H1 (cell line): ENCODE results near the gene GALK1. TPM values are rescaled to one million over a fixed set of nuclear protein-coding genes. Genes with fewer than 3 reads are reported as not detected.

Source experiments
- BCL11A ChIP-seq, 2 experiments: IDR thresholded peaks; one replicate each; pipeline ENCODE4 v1.6.1; 2011; ENCODE audit warnings: low read depth in 2 of 2, low read length in 2 of 2, mild to moderate bottlenecking in 2 of 2
- JUND ChIP-seq: IDR thresholded peaks from 2 replicates; pipeline ENCODE4 v1.6.1; 2011; ENCODE audit warnings: mild to moderate bottlenecking, improper control_type of control experiment, low read length
- KDM5A ChIP-seq: fragments of 200-600 bp; IDR thresholded peaks from 2 replicates; pipeline ENCODE4 v1.7.1; 2012; ENCODE audit warnings: mild to moderate bottlenecking, low read length, inconsistent platforms, mixed read lengths
- RFX5 ChIP-seq: IDR thresholded peaks from 2 replicates; pipeline ENCODE4 v1.6.1; 2011; ENCODE audit warnings: low read depth, low read length, improper control_type of control experiment, borderline replicate concordance
- RNF2 ChIP-seq: fragments of 200-900, 300-1000 bp; sonication (generic); IDR thresholded peaks from 2 replicates; pipeline ENCODE4 v1.7.1; 2016; ENCODE audit warnings: borderline replicate concordance, low read depth, mild to moderate bottlenecking, antibody characterized with exemption, low read length; ENCODE audit not compliant: poor library complexity, severe bottlenecking; ENCODE audit errors: missing control alignments
- RXRA ChIP-seq: IDR thresholded peaks from 2 replicates; pipeline ENCODE4 v1.6.1; 2011; ENCODE audit warnings: low read depth, mild to moderate bottlenecking, low read length, moderate library complexity; ENCODE audit not compliant: insufficient read depth
- SIX5 ChIP-seq: IDR thresholded peaks from 2 replicates; pipeline ENCODE4 v1.6.1; 2011; ENCODE audit warnings: mild to moderate bottlenecking, low read depth, low read length
- polyA plus RNA-seq, 7 experiments: library from polyadenylated mRNA; depleted of rRNA in 3 of 7; stranded (reverse) in 5 of 7; unstranded in 2 of 7; fragments of >200 nt in 5 of 7; fragments of 200-250 nt in 2 of 7; gene quantifications; 1 replicate in 5 of 7; 2 replicates in 1 of 7; 4 replicates in 1 of 7; pipeline versions ENCODE4 v1.2.1 to v1.2.3, GENCODE V29; 2011 to 2013; ENCODE audit warnings: missing spikeins in 2 of 7, mixed read lengths in 2 of 7
- total RNA-seq: library from RNA; stranded (reverse); fragmentation: NEBNext Ultra II Directional; extraction: Animal tissue kit (Norgen Biotek cat#: 25700); gene quantifications from 2 replicates; pipeline ENCODE4 v1.2.1, GENCODE V29; 2021
- TF ChIP-seq, protein P1 (sequence below): fragments of 300-600 bp; sonication (generic); IDR thresholded peaks from 2 replicates; pipeline ENCODE4 v1.7.1; 2012; ENCODE audit warnings: low read length, moderate library complexity, mild to moderate bottlenecking, inconsistent platforms; ENCODE audit not compliant: insufficient replicate concordance
- TF ChIP-seq, protein P2 (sequence below): IDR thresholded peaks from 2 replicates; pipeline ENCODE4 v1.6.1; 2012; ENCODE audit warnings: inconsistent platforms

GALK1 gene
- total and polyA plus RNA-seq, 2 of the 8 experiments (the other 6 are each of a cell fraction or from before 2014, with no cell fraction given): 34.1 to 47.9 TPM

DNA sequence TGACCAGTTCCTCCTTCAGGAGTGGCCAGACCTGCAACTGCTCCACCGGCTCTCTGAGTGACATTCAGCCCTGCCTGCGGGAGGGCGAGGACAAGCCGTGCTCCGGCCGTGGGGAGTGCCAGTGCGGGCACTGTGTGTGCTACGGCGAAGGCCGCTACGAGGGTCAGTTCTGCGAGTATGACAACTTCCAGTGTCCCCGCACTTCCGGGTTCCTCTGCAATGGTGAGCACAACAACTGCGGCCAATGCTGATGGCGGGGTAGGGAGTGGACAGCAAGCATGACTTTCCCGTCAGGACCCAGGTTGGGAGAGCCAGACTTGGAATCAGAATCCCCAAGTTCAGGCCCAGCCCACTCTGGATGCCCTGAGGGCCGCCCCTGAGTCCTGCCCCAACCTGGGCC lies 31.5 kb downstream of the GALK1 start (continued):
- TF ChIP-seq, protein P1, sequence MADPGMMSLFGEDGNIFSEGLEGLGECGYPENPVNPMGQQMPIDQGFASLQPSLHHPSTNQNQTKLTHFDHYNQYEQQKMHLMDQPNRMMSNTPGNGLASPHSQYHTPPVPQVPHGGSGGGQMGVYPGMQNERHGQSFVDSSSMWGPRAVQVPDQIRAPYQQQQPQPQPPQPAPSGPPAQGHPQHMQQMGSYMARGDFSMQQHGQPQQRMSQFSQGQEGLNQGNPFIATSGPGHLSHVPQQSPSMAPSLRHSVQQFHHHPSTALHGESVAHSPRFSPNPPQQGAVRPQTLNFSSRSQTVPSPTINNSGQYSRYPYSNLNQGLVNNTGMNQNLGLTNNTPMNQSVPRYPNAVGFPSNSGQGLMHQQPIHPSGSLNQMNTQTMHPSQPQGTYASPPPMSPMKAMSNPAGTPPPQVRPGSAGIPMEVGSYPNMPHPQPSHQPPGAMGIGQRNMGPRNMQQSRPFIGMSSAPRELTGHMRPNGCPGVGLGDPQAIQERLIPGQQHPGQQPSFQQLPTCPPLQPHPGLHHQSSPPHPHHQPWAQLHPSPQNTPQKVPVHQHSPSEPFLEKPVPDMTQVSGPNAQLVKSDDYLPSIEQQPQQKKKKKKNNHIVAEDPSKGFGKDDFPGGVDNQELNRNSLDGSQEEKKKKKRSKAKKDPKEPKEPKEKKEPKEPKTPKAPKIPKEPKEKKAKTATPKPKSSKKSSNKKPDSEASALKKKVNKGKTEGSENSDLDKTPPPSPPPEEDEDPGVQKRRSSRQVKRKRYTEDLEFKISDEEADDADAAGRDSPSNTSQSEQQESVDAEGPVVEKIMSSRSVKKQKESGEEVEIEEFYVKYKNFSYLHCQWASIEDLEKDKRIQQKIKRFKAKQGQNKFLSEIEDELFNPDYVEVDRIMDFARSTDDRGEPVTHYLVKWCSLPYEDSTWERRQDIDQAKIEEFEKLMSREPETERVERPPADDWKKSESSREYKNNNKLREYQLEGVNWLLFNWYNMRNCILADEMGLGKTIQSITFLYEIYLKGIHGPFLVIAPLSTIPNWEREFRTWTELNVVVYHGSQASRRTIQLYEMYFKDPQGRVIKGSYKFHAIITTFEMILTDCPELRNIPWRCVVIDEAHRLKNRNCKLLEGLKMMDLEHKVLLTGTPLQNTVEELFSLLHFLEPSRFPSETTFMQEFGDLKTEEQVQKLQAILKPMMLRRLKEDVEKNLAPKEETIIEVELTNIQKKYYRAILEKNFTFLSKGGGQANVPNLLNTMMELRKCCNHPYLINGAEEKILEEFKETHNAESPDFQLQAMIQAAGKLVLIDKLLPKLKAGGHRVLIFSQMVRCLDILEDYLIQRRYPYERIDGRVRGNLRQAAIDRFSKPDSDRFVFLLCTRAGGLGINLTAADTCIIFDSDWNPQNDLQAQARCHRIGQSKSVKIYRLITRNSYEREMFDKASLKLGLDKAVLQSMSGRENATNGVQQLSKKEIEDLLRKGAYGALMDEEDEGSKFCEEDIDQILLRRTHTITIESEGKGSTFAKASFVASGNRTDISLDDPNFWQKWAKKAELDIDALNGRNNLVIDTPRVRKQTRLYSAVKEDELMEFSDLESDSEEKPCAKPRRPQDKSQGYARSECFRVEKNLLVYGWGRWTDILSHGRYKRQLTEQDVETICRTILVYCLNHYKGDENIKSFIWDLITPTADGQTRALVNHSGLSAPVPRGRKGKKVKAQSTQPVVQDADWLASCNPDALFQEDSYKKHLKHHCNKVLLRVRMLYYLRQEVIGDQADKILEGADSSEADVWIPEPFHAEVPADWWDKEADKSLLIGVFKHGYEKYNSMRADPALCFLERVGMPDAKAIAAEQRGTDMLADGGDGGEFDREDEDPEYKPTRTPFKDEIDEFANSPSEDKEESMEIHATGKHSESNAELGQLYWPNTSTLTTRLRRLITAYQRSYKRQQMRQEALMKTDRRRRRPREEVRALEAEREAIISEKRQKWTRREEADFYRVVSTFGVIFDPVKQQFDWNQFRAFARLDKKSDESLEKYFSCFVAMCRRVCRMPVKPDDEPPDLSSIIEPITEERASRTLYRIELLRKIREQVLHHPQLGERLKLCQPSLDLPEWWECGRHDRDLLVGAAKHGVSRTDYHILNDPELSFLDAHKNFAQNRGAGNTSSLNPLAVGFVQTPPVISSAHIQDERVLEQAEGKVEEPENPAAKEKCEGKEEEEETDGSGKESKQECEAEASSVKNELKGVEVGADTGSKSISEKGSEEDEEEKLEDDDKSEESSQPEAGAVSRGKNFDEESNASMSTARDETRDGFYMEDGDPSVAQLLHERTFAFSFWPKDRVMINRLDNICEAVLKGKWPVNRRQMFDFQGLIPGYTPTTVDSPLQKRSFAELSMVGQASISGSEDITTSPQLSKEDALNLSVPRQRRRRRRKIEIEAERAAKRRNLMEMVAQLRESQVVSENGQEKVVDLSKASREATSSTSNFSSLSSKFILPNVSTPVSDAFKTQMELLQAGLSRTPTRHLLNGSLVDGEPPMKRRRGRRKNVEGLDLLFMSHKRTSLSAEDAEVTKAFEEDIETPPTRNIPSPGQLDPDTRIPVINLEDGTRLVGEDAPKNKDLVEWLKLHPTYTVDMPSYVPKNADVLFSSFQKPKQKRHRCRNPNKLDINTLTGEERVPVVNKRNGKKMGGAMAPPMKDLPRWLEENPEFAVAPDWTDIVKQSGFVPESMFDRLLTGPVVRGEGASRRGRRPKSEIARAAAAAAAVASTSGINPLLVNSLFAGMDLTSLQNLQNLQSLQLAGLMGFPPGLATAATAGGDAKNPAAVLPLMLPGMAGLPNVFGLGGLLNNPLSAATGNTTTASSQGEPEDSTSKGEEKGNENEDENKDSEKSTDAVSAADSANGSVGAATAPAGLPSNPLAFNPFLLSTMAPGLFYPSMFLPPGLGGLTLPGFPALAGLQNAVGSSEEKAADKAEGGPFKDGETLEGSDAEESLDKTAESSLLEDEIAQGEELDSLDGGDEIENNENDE: no peak
- TF ChIP-seq RFX5: no peak
- TF ChIP-seq RXRA: no peak
- TF ChIP-seq RNF2: no peak
- TF ChIP-seq KDM5A: no peak
- no peak for TF ChIP-seq JUND
- no peak for TF ChIP-seq SIX5
- TF ChIP-seq BCL11A (IDR thresholded peaks at IDR 0.05; ENCODE audit: low read depth in 2 of 2, low read length in 2 of 2): no peak
- TF ChIP-seq, protein P2, sequence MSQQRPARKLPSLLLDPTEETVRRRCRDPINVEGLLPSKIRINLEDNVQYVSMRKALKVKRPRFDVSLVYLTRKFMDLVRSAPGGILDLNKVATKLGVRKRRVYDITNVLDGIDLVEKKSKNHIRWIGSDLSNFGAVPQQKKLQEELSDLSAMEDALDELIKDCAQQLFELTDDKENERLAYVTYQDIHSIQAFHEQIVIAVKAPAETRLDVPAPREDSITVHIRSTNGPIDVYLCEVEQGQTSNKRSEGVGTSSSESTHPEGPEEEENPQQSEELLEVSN: no peak
